ENCODE results near the gene DLX3.

Gene DLX3

GRCh38 chr17:49992933-49993422, 2.0 kb downstream of the DLX3 start:
- no peak for DNase-seq
- peak overlapping the region; percentile 32 for H3K4me3 ChIP-seq (ENCODE audit: low read depth, low read length)
- peaks cover 6% of the 10 kb centered on the region for H3K27me3 ChIP-seq (ENCODE audit: insufficient read depth, low read depth, severe bottlenecking)
- no peaks in the 10 kb centered on the region for H3K9me3 ChIP-seq (ENCODE audit: severe bottlenecking)
- no peak for TF ChIP-seq CTCF (IDR thresholded peaks at IDR 0.05; ENCODE audit: low read depth, low read length)
- no peak overlapping the region for H3K27ac ChIP-seq
- H3K36me3 ChIP-seq = peaks cover 9% of the 10 kb centered on the region

GRCh38 chr17:49992191-49992932, 2.7 kb downstream of the DLX3 start:
- Histone ChIP-seq H3K4me3 (ENCODE audit: low read depth, low read length) (no peak overlapping the region), H3K9me3 (ENCODE audit: severe bottlenecking) (no peaks in the 10 kb centered on the region), H3K27me3 (ENCODE audit: insufficient read depth, low read depth, severe bottlenecking) (peaks cover 6% of the 10 kb centered on the region), H3K36me3 (peaks cover 9% of the 10 kb centered on the region), H3K27ac (no peak overlapping the region)
- no peak for TF ChIP-seq CTCF (IDR thresholded peaks at IDR 0.05; ENCODE audit: low read depth, low read length)
- no peak for DNase-seq

GRCh38 chr17:49991409-49991808, 3.6 kb downstream of the DLX3 start:
- H3K27me3 ChIP-seq (ENCODE audit: insufficient read depth, low read depth, severe bottlenecking) = peaks cover 6% of the 10 kb centered on the region
- no peaks in the 10 kb centered on the region for H3K9me3 ChIP-seq (ENCODE audit: severe bottlenecking)
- peaks cover 9% of the 10 kb centered on the region for H3K36me3 ChIP-seq
- no peak for DNase-seq
- TF ChIP-seq CTCF (IDR thresholded peaks at IDR 0.05; ENCODE audit: low read depth, low read length) = no peak
- H3K4me3 ChIP-seq (ENCODE audit: low read depth, low read length) = no peak overlapping the region
- H3K27ac ChIP-seq = no peak overlapping the region

- Histone ChIP-seq H3K27me3 (ENCODE audit: insufficient read depth, low read depth, severe bottlenecking) (peaks cover 6% of the 10 kb centered on the region), H3K27ac (no peak overlapping the region)
Observed at GRCh38 chr17:49990921-49991320, 4.1 kb downstream of the DLX3 start.

GRCh38 chr17:49990331-49990730, 4.7 kb downstream of the DLX3 start:
- H3K9me3 ChIP-seq (ENCODE audit: severe bottlenecking) = no peaks in the 10 kb centered on the region
- H3K36me3 ChIP-seq = peaks cover 9% of the 10 kb centered on the region
- no peak for TF ChIP-seq CTCF (IDR thresholded peaks at IDR 0.05; ENCODE audit: low read depth, low read length)
- no peak overlapping the region for H3K27ac ChIP-seq
- no peak overlapping the region for H3K4me3 ChIP-seq (ENCODE audit: low read depth, low read length)
- no peak for DNase-seq
- peaks cover 3% of the 10 kb centered on the region for H3K27me3 ChIP-seq (ENCODE audit: insufficient read depth, low read depth, severe bottlenecking)

More at GRCh38 chr17:49990921-49991320, 4.1 kb downstream of the DLX3 start:
- Histone ChIP-seq H3K36me3 (peaks cover 9% of the 10 kb centered on the region), H3K4me3 (ENCODE audit: low read depth, low read length) (no peak overlapping the region), H3K9me3 (ENCODE audit: severe bottlenecking) (no peaks in the 10 kb centered on the region)
- TF ChIP-seq CTCF (IDR thresholded peaks at IDR 0.05; ENCODE audit: low read depth, low read length) = no peak
- DNase-seq = no peak

GRCh38 chr17:49989518-49989880, 5.5 kb downstream of the DLX3 start:
- Histone ChIP-seq H3K27ac (peak overlapping the region; percentile 1; the same call in 1 of the 2 replicates), H3K27me3 (ENCODE audit: insufficient read depth, low read depth, severe bottlenecking) (peaks cover 2% of the 10 kb centered on the region), H3K4me3 (ENCODE audit: low read depth, low read length) (no peak overlapping the region), H3K9me3 (ENCODE audit: severe bottlenecking) (no peaks in the 10 kb centered on the region), H3K36me3 (peaks cover 9% of the 10 kb centered on the region)
- DNase-seq = peak; percentile 75
- no peak for TF ChIP-seq CTCF (IDR thresholded peaks at IDR 0.05; ENCODE audit: low read depth, low read length)
